HCT116 (cell line): Measurements from ENCODE around the gene SEC61G. TPM values are rescaled to one million over a fixed set of nuclear protein-coding genes. Genes with fewer than 3 reads are reported as not detected.

Experiments used
- ATAC-seq: fragments of 200-7000 bp; cut with Tn5 transposase; 2 replicates; pipeline ENCODE4 v1.9.1; 2020; ENCODE audit warnings: mild to moderate bottlenecking, moderate library complexity
- BruUV-seq: library from RNA; stranded (reverse); fragments of 400-500 nt; replicated peaks from 2 replicates; lab custom pipeline; 2021; lab: Mats Ljungman, UMichigan
- CTCF ChIA-PET: fragments of 300-600 bp; sonication (Branson Sonifier 250); formaldehyde crosslinking; loops from one replicate; lab custom pipeline; 2021; ENCODE audit warnings: antibody characterized with exemption; lab: Charles Lee
- POLR2A ChIA-PET: fragments of 300-600, 350-600 bp; sonication (Branson Sonifier 250); formaldehyde crosslinking; loops from one replicate; lab custom pipeline; 2021; ENCODE audit warnings: antibody characterized with exemption; lab: Charles Lee
- RAD21 ChIA-PET, 2 experiments: fragments of 300-600 bp; sonication (Branson Sonifier 250); formaldehyde crosslinking; loops; one replicate each; lab custom pipeline; 2023; ENCODE audit warnings: low total read pairs in 2 of 2; ENCODE audit not compliant: uncharacterized antibody in 2 of 2, unreplicated experiment in 2 of 2, low non-redundant PET in 1 of 2; lab: Charles Lee
- DNase-seq: peaks from one replicate; pipeline ENCODE4 v3.0.0-alpha.2; 2010; ENCODE audit warnings: low read depth, low spot score
- H2AFZ ChIP-seq: fragments of 200-600 bp; shearing (Covaris generic), sonication (generic); 2 replicates; pipeline ENCODE4 v1.6.1; 2017; ENCODE audit warnings: low read depth, mixed run types, mixed read lengths, antibody characterized with exemption, low read length; ENCODE audit not compliant: poor library complexity, severe bottlenecking
- H3K27ac ChIP-seq: 2 replicates; pipeline ENCODE4 v1.5.1; 2012; ENCODE audit warnings: low read depth, low read length
- H3K27me3 ChIP-seq: fragments of 200-600 bp; sonication (generic); 2 replicates; pipeline ENCODE4 v1.6.1; 2016; ENCODE audit warnings: mixed run types, low read length, mixed read lengths; ENCODE audit not compliant: insufficient read depth
- H3K36me3 ChIP-seq, 2 experiments: fragments of 200-500 bp in 1 of 2; fragments of 200-600 bp in 1 of 2; sonication (Bioruptor generic) in 1 of 2; sonication (generic) in 1 of 2; 2 replicates each; pipeline versions ENCODE4 v1.5.1 to v1.6.1; 2014 to 2016; ENCODE audit warnings: low read length in 2 of 2, inconsistent platforms in 1 of 2, mixed read lengths in 1 of 2, mixed run types in 1 of 2; ENCODE audit not compliant: insufficient read depth in 2 of 2, control insufficient read depth in 1 of 2
- H3K4me1 ChIP-seq, 2 experiments: fragments of 200-600 bp in 1 of 2; sonication (generic) in 1 of 2; 2 replicates each; pipeline versions ENCODE4 v1.5.1 to v1.6.1; 2012 to 2017; ENCODE audit warnings: low read length in 2 of 2, inconsistent platforms in 1 of 2, mild to moderate bottlenecking in 1 of 2, mixed read lengths in 1 of 2, mixed run types in 1 of 2, moderate library complexity in 1 of 2; ENCODE audit not compliant: insufficient read depth in 2 of 2, control insufficient read depth in 1 of 2
- H3K4me2 ChIP-seq: fragments of 200-600 bp; sonication (generic); 2 replicates; pipeline ENCODE4 v1.6.1; 2017; ENCODE audit warnings: mixed run types, low read length, mixed read lengths
- H3K4me3 ChIP-seq, 2 experiments: fragments of 200-600 bp in 1 of 2; sonication (generic) in 1 of 2; replicated peaks in 1 of 2; 2 replicates each; pipeline ENCODE4 v1.5.1; 2011 to 2016; ENCODE audit warnings: low read length in 2 of 2, control low read depth in 1 of 2, low read depth in 1 of 2, mild to moderate bottlenecking in 1 of 2, mixed read lengths in 1 of 2, mixed run types in 1 of 2
- H3K79me2 ChIP-seq: fragments of 200-600 bp; sonication (generic); 2 replicates; pipeline ENCODE4 v1.6.1; 2017; ENCODE audit warnings: mild to moderate bottlenecking, mixed run types, low read length, moderate library complexity, mixed read lengths; ENCODE audit not compliant: insufficient read depth
- H3K9ac ChIP-seq: fragments of 200-600 bp; sonication (generic); 2 replicates; pipeline ENCODE4 v1.6.1; 2016; ENCODE audit warnings: low read length, mixed read lengths
- H3K9me2 ChIP-seq: fragments of 200-600 bp; sonication (generic), shearing (Covaris generic); 2 replicates; pipeline ENCODE4 v1.6.1; 2017; ENCODE audit warnings: mixed run types, mild to moderate bottlenecking, moderate library complexity; ENCODE audit not compliant: insufficient read depth
- H3K9me3 ChIP-seq, 2 experiments: fragments of 200-500 bp in 1 of 2; fragments of 200-600 bp in 1 of 2; sonication (Bioruptor generic) in 1 of 2; sonication (generic) in 1 of 2; 2 replicates each; pipeline ENCODE4 v1.6.1; 2014 to 2017; ENCODE audit warnings: low read length in 2 of 2, mixed read lengths in 2 of 2, inconsistent platforms in 1 of 2, low read depth in 1 of 2, mild to moderate bottlenecking in 1 of 2, mixed run types in 1 of 2, moderate library complexity in 1 of 2; ENCODE audit not compliant: control insufficient read depth in 1 of 2, insufficient read depth in 1 of 2
- H4K20me1 ChIP-seq: fragments of 200-600 bp; sonication (generic), shearing (Covaris generic); 2 replicates; pipeline ENCODE4 v1.6.1; 2017; ENCODE audit warnings: mixed run types, mild to moderate bottlenecking, moderate library complexity; ENCODE audit not compliant: insufficient read depth
- ELF1 ChIP-seq: IDR thresholded peaks from 2 replicates; pipeline ENCODE4 v1.6.1; 2012; ENCODE audit warnings: low read depth, borderline replicate concordance
- EZH2 ChIP-seq: fragments of 200-600 bp; sonication (generic); IDR thresholded peaks from 2 replicates; pipeline ENCODE4 v1.6.1; 2017; ENCODE audit warnings: antibody characterized with exemption, mixed run types
- FOSL1 ChIP-seq: IDR thresholded peaks from 2 replicates; pipeline ENCODE4 v1.6.1; 2012; ENCODE audit warnings: low read depth
- JUND ChIP-seq: IDR thresholded peaks from 2 replicates; pipeline ENCODE4 v1.6.1; 2012
- POLR2AphosphoS5 ChIP-seq: IDR thresholded peaks from 2 replicates; pipeline ENCODE4 v1.6.1; 2011; ENCODE audit warnings: mild to moderate bottlenecking, low read depth, low read length, moderate library complexity
- RAD21 ChIP-seq: IDR thresholded peaks from 2 replicates; pipeline ENCODE4 v1.6.1; 2012; ENCODE audit warnings: low read depth, mild to moderate bottlenecking
- SRF ChIP-seq: IDR thresholded peaks from 2 replicates; pipeline ENCODE4 v1.6.1; 2012; ENCODE audit warnings: low read depth
- ZFX ChIP-seq: fragments of 450-650 bp; IDR thresholded peaks from 2 replicates; pipeline ENCODE4 v1.6.1; 2017
- intact Hi-C: fragments of 100-400 bp; cut with micrococcal nuclease; formaldehyde crosslinking; loops from 2 replicates; pipeline ENCODE4 v1.10.0; 2022
- total RNA-seq: library from RNA; stranded (reverse); gene quantifications from one replicate; pipeline ENCODE4 v1.2.1, GENCODE V29; 2021; ENCODE audit not compliant: unreplicated experiment
- TF ChIP-seq, protein P1 (sequence below): IDR thresholded peaks from 2 replicates; pipeline ENCODE4 v1.6.1; 2012
- TF ChIP-seq, protein P2 (sequence below): IDR thresholded peaks from 2 replicates; pipeline ENCODE4 v1.6.1; 2012; ENCODE audit warnings: low read depth

Gene SEC61G
- total RNA-seq, 1 experiment from 2014 or later: 147 TPM

- POLR2A ChIA-PET: no interaction called here
- Histone ChIP-seq H3K4me2 (no peak overlapping the region), H3K4me1 (peaks cover 12 to 26% of the 10 kb centered on the region in 2 experiments), H3K9ac (no peak overlapping the region), H4K20me1 (no peaks in the 10 kb centered on the region), H3K27ac (no peak overlapping the region), H3K79me2 (no peaks in the 10 kb centered on the region), H3K27me3 (no peaks in the 10 kb centered on the region), H2AFZ (no peak overlapping the region), H3K9me3 (peaks cover 0 to 3% of the 10 kb centered on the region in 2 experiments; a peak in 2 of 4 replicates), H3K4me3 (no peak overlapping the region), H3K36me3 (no peaks in the 10 kb centered on the region), H3K9me2 (no peaks in the 10 kb centered on the region)
- TF ChIP-seq FOSL1 (no peak), RAD21 (no peak), ZFX (no peak), ELF1 (no peak), POLR2AphosphoS5 (no peak), SRF (no peak), EZH2 (no peak), JUND (no peak)
- TF ChIP-seq, protein P1, sequence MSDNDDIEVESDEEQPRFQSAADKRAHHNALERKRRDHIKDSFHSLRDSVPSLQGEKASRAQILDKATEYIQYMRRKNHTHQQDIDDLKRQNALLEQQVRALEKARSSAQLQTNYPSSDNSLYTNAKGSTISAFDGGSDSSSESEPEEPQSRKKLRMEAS: no peak
- TF ChIP-seq, protein P2, sequence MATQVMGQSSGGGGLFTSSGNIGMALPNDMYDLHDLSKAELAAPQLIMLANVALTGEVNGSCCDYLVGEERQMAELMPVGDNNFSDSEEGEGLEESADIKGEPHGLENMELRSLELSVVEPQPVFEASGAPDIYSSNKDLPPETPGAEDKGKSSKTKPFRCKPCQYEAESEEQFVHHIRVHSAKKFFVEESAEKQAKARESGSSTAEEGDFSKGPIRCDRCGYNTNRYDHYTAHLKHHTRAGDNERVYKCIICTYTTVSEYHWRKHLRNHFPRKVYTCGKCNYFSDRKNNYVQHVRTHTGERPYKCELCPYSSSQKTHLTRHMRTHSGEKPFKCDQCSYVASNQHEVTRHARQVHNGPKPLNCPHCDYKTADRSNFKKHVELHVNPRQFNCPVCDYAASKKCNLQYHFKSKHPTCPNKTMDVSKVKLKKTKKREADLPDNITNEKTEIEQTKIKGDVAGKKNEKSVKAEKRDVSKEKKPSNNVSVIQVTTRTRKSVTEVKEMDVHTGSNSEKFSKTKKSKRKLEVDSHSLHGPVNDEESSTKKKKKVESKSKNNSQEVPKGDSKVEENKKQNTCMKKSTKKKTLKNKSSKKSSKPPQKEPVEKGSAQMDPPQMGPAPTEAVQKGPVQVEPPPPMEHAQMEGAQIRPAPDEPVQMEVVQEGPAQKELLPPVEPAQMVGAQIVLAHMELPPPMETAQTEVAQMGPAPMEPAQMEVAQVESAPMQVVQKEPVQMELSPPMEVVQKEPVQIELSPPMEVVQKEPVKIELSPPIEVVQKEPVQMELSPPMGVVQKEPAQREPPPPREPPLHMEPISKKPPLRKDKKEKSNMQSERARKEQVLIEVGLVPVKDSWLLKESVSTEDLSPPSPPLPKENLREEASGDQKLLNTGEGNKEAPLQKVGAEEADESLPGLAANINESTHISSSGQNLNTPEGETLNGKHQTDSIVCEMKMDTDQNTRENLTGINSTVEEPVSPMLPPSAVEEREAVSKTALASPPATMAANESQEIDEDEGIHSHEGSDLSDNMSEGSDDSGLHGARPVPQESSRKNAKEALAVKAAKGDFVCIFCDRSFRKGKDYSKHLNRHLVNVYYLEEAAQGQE: no peak
- intact Hi-C loops: loop anchor here (1.0 to 5.0 kb wide), 5 partner anchors 64 to 496 kb away; no protein-coding TSS in a partner anchor
- CTCF ChIA-PET: interaction anchor here (2.0 to 10.0 kb wide), 3 partner anchors 14 to 480 kb away, joined by 7 to 88 read pairs (median 10); no protein-coding TSS in a partner anchor
- BruUV-seq: no TSS peak
- ATAC-seq (no peak), DNase-seq (no peak)
- RAD21 ChIA-PET: interaction anchor here in 1 of 2 experiments (1.1 kb wide), 1 partner anchor 480 kb away, joined by 3 read pairs; no protein-coding TSS in a partner anchor
Observed at GRCh38 chr7:54774785-54775740, 16.1 kb upstream of the SEC61G start.
